Activated CD8-positive, alpha-beta memory T cell treated with anti-CD3 and anti-CD28 coated beads, Interleukin-2, amount 50 U/mL, for 24 hours (primary cell): ENCODE data around the gene NEK7.

ENCODE experiments used
- DNase-seq: peaks from one replicate; pipeline ENCODE4 v3.0.0-alpha.2; 2020; ENCODE audit errors: extremely low read depth

Gene NEK7

DNA sequence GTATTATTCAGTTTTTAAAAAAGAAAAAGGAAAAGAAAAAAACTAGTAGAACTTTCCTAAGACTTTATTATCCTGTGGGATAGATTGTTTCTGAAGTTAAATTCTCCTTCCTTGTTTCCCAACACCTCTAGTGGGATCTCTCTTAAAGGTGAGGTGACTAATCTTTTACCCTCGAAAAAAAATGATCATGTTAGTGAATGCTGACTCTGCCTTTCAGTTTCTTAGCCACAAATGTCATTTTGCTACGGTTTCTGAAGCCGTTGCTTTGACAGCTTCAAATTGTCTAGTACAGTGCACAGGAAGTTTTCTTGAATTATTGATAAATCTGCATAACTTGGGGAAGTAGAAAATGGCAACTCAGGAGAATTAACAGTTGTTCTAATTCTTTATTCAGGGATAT, 13.0 kb upstream of the NEK7 start:
- no peak for DNase-seq

DNA sequence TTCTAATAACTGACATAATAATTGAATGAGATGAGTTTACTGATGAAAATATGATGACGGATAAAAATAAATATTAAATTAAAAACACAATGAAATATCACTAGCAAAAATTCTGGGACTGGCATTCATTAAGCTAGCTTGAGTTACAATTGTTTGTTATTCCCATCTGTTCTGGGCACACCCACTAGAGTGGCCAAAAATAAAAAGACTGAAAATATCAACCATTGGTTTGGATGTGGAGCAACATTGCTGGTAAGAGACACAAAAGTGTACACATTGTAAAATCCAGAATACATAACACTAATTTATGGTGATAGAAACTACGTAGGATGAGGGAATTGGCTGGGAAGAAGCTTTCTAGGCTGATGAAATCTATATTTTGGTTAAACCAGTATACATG, 9.6 kb upstream of the NEK7 start:
- no peak for DNase-seq

DNA sequence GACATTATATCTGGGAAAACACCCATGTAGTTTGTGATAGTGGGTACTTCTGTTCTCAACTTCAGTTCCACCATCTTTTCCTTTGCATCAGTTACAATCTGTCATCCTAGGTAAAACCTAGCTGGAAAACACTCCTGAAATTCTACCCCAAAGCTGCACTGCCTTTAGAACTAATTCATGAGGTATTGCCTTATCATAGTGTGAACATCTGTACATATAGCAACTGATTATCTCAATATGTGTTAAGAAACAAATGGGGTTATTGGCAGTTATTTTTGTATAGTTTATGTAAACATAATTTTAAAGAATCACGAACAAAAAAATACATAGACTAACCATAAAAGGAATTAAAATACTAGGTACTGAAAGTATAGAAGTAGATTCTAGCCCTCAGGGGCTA, 6.4 kb upstream of the NEK7 start:
- no peak for DNase-seq

DNA sequence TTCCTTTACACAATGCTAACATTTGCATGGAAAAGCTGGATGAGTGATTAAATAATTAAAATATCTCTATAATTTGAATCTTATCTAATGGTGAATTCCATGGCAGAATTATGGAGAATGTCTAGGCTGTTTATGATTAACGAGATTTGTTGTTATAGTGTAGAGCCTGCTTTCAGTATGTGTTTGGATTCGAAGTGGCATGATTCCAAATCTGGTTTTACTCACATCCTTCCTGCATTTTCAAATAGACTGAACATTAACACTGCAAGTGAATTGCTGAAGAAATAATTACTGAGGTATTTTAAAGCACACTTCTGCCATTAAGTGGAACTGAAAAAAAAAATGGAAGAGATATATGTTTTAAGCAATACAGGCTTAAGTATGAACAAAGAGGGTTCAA, 5.1 kb upstream of the NEK7 start:
- DNase-seq: no peak

DNA sequence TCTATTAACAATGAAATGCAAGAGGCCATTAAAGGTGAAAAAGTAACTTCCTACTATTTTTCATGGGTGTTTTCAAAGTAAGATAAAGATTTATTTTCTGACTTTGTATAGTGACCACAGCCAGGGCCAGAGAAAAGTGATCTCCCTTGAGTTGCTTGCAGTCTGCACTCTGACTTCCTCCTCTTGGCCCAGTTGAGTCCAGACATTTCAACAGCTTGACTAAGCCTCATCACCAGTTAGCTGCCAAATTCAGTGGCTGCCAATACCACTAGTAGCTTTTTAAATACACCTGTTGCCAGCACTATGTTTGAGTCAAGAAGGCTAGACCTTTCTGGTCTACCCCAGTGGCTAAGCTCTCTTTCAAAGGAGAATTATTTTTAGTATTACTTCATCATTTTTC, 3.7 kb upstream of the NEK7 start:
- no peak for DNase-seq

DNA sequence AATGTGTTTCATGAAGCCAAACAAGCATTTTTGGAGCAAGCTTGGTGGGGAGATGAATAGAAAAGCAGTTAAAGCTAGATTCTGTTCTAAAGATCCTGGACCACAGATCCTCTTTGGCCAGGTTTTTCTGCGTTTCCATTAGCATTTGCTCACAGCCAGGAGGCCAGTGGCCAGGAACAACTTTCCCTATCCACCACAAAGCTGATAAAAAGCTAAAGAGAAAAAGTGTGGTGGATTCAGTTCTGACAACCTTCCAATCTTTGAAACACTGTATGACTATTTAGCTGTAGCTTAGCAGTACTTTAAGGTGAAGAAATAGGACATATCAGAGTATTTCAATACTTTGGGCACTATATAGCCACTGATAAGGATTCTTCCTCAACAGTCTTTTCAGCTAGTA, 3.0 kb upstream of the NEK7 start:
- DNase-seq: no peak

DNA sequence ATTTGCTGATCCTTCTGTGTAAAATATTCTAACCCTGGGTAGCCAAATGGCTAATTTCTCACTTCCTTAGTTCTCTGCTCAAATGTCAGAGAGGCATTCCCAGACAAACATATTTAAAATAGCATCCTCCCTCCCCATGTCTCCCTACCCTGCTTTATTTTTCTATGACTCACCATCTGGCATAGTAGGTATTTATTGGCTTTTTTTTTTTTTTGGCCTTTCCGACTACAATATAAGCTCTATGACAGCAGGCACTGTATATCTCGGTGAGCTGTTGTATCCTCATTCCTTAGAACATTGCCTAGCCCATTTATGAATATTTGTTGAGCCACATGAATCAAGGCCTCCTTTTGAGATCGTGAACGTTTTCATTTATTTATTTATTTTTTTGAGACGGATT, 1.5 kb upstream of the NEK7 start:
- no peak for DNase-seq

DNA sequence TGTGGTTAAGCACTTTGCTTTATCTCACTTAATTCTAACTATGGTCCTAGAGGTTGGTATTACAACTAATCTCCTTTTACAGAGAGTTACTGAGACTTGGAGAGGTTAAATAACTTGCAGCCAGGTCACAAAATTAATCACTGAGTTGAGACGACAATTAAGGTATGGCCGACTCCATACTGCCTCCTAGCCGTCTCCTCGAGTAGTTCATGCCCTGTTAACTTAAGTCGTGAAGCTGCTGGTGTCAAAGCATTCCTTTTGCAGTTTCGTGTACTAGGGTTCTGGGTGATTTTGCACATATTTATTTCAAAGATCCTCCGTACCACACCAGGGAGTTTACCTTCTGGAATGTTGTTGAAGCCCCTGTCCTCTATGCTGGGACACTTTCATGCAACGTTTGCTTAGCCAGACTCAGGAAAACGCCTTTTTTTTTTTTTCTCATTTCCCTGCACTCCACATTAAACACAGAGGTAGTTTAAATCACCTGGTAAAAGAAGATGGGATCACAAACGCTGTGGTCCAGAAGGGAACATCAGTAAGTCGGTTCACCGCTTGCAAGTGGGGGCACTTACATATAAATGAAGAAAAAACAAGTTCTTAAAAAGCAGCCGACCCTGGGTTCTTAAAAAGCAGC, 570 bp upstream of the NEK7 start:
- peak; percentile 37 for DNase-seq

DNA sequence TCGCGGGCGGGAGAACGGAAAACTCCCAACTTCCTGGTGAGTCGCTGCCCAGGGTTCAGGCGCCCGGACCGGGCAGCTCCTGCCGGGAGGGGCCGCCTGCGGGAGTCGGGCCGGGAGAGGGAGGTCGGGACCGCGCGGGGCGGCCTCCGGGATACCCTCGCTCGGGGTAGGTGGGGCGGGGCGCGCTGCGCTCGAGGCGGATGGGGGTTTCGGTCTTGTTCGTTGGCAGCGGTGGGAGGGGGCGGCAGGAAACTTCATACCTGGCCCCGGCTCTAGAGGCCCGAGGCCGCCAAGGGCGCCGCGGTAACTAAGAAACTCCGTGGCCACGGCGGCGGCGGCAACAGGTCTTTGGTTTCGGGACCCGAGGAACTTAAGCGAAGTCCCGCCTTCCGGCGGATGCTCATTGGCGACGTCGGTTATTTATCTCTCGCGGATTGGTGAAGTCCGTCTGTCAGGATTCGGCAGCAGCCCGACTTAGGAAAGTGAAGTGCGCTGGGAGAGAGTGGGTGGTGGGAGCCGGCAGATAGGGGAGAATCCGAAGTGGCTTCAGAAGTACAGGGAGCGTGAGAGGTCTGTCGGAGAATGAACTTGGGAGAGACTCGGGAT, 546 bp downstream of the NEK7 start:
- peak; percentile 64 for DNase-seq

DNA sequence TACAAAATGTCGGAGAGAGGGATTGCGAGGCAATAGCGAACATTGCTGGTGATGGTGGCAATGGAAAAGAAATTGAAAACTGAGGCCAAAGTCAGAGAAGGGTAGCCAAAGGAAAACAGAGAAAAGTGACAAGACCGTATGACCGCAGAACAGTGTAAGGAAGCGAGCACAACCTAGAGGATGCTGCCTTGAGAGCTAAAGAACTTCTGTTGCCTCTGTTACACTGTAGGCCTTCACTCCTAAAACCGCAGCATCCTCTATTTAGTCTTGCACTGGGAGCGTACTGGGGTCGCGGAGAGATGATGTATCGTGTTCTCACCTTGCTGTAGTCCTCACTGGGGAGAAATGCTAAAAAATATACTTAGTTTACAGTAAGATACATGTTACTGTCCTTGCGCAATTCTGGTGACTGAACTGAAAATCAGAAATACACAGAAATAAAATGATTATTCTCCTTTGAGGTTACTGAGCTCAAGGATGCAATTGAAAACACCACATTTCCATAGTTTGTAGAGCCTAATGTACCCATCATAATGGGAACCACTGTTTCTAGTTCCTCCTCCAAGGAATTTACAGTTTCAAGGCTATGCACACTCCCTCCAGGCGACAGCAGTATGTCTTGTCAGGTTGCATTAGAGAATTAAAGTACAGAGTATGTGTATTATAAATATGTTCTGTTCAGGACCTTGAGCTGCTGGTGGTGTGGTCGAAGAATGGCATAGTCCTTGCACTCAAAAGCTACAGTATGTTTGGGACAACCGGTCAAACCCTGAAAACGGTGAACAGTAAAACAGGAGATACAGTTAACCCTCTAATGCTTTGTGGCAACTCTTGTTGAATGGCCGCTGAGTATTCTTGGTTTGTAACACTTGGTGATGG, 1.3 kb downstream of the NEK7 start:
- DNase-seq: no peak

DNA sequence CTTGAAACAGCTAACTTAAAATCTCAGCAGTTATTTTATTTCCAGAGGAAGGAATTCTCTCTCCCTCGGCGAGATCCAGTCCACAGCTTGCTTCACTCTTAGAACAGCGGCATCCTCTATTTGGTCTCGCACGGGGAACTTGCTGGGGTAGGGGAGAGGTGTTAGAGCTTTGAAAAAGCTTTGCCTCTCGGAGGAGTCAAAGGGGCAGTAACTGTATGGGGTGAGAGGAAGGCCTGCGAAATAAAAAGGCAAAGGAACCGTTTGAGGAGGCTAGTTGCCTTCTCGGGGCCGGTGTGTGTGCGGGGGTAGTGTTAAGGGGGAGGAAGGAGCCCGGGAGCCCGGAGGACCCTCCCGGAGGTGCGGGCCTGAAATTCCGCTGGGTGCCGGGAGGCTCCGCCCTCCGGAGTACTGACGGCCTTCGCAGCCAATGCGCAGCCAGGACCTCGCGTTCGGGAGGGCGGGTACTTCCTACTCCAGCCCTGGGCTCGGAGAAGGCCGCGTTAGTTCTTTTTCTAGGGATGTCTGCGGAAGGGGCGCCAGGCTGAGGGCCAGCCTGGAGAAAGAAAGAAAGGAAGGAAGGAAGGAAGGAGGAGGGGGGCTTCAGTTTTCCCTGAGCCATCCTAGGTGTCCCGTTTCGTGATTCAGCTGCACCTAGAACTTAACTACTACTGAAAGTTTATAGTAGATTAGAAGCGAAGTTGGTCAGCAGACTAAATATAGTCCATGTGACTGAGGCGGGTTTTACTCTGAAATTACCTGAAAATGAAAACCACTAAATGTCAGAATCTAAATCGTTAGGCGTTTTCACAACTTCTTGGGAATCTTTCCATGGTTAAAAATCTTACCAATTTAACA, 2.2 kb downstream of the NEK7 start:
- peak; percentile 81 for DNase-seq

DNA sequence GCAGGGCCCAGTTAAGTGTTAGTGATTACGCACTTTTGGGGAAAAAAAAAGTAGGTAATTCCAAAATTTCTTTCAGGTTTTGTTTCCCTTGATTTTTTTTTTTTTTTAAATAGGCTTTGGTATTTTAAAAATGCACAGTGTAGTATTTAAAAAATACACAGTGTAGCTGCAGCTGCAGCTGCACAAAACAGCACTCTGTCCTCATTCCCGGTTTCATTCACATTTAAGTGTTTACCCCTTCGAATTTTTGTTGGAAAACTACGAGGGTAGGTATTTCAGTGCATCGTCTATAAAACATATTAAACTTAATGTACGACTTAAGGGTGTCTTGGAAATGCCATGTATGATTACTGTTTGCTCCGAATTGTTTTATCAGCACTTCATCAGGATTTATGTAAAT, 3.4 kb downstream of the NEK7 start:
- no peak for DNase-seq

DNA sequence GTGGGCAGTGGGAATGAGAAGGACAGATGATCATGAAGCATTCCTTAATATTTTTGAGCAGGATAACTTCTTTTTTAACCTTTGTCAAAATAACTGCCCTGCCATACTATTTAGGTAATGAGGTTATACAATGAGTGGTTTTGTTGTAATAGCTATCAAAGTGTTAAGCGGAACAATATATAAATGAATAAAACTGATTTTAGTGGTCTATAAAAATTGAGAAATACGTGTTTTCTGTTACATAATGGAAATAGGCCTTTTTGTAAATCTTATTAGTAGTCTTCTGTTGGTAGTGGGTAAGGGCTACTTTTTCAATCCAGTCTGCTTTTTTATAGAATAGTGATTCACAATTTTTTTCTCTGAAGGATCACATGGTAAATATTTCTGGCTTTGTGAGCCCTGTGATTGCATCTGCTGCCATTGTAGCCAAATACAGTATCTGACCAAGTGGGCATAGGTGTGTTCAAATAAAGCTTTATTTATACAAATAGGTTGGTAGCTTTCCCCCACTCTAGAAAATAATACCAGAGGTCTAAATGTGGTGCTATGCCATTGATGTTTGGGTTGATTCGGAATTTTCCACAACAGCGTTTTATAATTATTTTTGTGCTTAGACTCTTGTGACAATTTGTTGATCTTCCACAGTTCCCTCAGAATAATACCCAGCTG, 4.3 kb downstream of the NEK7 start:
- DNase-seq: no peak

DNA sequence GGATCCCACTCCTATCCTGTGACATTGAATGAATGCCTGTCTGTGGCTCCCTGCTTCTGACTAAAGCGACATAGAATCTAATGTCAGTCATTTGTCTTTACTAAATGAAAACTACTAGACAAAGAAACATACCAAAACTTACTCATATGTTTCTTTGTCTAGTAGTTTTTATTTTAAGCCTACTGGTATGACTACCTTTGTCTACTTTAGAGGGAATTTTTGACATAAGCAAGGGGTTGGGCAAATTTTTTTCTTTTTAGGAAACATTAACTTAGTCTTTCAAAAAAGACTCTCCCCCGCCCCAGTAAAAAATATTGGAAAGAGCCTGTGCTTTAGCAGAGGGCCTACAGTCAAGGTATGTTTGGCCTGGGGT, 4.9 kb downstream of the NEK7 start:
- no peak for DNase-seq

DNA sequence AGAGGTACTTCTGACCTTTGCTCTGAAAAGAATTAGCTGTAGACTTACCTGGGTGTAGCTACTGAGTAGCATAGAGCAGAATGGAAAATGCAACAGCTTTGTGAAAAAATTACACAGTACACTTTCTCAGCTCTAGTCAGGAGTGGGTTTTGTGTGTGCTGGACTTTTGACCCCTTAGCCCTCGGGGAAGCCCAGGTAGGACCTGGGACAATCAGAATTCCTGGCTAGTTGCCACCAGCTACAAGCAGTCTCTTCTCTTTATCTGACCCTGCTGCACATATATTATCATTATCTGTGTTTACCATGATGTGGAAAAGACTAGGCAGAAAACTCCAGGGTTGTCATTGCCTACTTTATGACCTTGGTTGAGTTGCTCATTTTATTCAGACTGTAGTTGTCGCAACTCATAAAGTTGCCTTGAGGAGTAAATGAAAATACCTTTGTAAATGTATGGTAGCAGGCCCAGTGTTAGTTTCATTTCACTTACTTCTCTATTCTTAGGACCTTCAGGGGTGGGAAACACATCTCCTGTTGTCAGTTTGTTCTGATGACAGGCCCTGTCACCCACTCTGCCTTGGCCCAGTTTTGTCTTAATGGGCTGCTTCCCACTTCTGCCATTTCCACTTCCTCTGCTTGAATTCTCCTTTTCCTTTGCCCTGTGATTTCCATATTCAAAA, 5.4 kb downstream of the NEK7 start:
- no peak for DNase-seq

DNA sequence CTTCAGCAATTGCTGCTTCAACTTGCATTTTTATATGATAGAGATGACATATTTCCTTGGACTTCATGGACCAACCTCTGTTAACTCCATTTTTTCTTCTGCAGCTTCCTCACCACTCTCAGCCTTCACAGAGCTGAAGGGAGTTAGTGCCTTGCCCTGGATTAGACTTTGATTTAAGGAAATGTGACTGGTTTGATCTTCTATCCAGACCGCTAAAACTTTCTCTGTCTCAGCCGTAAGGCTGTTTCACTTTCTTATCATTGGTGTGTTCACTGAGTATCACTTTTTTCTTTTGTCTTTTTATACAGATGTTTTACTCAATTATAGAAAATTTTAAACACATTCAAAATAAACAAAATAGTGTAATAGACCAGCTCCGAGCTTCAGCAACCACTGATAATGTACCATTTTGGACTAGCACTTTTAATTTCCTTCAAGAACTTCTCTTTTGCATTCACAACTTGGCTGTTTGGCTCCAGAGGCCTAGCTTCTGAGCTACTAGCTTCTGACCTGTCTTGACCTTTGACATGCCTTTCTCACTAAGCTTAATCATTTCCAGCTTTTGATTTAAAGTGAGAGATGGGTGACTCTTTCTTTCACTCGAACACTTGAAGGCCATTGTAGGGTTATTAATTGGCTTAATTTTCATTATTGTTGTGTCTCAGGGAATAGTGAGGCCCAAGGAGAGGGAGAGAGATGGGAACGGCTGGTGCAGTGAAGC, 9.3 kb downstream of the NEK7 start:
- DNase-seq: no peak

DNA sequence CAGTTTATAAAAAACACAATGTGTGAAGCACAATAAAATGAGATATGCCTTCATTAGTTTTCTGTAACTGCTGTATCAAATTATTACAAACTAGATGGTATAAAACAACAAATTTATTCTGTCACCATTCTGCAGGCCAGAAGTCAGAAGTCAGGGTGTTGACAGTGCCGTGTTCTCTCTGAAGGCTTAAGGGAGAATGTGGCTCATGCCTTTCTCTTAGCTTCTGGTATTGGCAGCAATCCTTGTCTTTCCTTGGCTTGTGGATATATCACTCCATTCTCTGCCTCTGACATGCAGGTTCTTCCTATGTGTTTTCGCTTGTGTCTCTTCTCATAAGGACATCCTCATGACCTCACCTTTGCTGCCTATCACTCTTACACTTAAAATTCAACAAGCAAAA, 10.1 kb downstream of the NEK7 start:
- DNase-seq: no peak

DNA sequence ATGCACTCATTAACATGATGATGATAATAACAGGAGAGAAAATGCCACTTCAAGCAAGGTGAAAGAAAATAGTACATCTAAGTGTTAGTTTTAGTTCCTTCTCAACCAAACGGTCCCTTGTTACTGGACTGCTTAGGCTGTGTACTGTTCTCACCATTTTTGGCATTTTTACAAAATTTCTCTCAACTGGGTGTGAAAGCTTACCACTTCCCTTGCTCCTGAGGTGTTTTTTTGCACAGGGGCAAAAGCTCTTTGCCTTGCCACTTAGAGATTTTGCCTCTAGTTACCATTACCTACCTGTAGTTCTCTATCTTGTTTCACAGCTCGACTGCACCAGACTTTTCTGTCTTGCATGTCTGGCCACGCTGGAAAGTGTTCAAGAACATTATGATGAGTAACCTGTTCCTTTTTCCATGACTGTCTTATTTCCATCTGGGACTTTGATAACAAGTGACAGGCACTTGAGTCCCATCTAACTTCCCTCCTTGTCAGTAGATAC, 10.7 kb downstream of the NEK7 start:
- no peak for DNase-seq

DNA sequence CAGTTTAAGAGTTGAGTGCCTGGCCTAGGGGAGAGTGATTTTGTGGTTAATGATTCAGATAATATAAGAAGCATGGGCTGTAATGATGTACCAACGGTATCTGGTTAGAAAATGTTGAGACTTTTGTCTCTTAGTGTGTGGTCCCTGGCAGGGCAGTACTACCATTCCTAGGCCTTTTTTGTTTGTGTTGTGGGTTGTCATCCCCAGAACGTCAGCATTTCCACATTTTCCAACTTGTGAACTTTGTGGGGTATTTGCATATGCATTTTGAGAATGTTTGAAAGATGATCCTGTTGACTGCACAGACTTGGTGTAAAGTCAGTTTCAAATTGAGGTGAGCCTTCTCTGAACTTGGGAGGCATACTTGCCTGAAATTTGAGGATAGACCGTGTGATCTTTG, 11.4 kb downstream of the NEK7 start:
- DNase-seq: no peak

DNA sequence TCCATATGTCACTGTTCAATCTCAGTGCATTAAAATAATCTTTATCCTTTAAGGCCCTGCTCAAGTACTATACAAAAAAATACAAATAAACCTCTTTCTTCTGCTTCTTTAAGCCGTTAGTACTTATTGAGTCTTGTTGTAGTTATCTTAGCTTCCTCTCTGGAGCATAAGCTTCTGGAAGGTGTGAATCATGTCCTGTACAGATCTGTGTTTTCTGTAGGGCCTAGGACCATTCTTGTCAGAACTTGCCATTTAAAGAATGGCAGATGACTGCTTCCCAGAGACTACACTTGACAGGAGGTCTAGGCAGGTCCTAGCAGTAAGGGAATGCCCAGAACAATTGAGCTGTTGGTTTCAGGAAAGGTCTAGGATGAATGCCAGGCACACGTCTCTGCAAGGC, 12.9 kb downstream of the NEK7 start:
- no peak for DNase-seq
